NK-92 treated with Interleukin-12 subunit alpha and Interleukin-12 subunit beta, amount 100 ng/mL, for 24 hours (cell line): ENCODE data around the gene BCL6.

ENCODE experiments used
- DNase-seq: peaks from one replicate; lab custom pipeline; 2025; lab: John Stamatoyannopoulos, UW

BCL6 gene

GRCh38 chr3:187673012-187673411 is 72.3 kb downstream of the BCL6 start:
- no peak for DNase-seq
